K562 (cell line): ENCODE data around the gene OGT. TPM values are rescaled to one million over a fixed set of nuclear protein-coding genes. Genes with fewer than 3 reads are reported as not detected.

Experiments used
- ATF3 ChIP-seq, 2 experiments: fragments of 450-650 bp in 1 of 2; sonication (generic) in 1 of 2; formaldehyde crosslinking in 1 of 2; IDR thresholded peaks in 1 of 2; conservative IDR thresholded peaks in 1 of 2; 2 replicates each; pipeline versions ENCODE4 v1.6.1 to v1.8.1; 2016 to 2023; ENCODE audit warnings: mild to moderate bottlenecking in 2 of 2, moderate library complexity in 2 of 2, inconsistent platforms in 1 of 2, missing genetic modification reagents in 1 of 2
- CBFB ChIP-seq: sonication (generic); formaldehyde crosslinking; IDR thresholded peaks from 2 replicates; pipeline ENCODE4 v1.4.0; 2020; ENCODE audit warnings: mild to moderate bottlenecking, missing genetic modification reagents
- CBX2 ChIP-seq: fragments of 200-600 bp; sonication (generic); IDR thresholded peaks from one replicate; pipeline ENCODE4 v1.6.1; 2012; ENCODE audit warnings: mild to moderate bottlenecking, low read length, inconsistent platforms; ENCODE audit not compliant: insufficient read depth, poor library complexity, severe bottlenecking
- CHD1 ChIP-seq: fragments of 200-600 bp; sonication (generic); IDR thresholded peaks from one replicate; pipeline ENCODE4 v1.6.1; 2012; ENCODE audit warnings: mild to moderate bottlenecking, moderate library complexity, low read length, inconsistent platforms
- EP300 ChIP-seq: IDR thresholded peaks from 2 replicates; pipeline ENCODE4 v1.6.1; 2012; ENCODE audit warnings: low read length, improper control_type of control experiment
- FOXK1 ChIP-seq: sonication (generic); formaldehyde crosslinking; IDR thresholded peaks from 2 replicates; pipeline ENCODE4 v1.8.0; 2022; ENCODE audit warnings: missing genetic modification reagents, mild to moderate bottlenecking, borderline replicate concordance
- KLF13 ChIP-seq: fragments of 450-650 bp; IDR thresholded peaks from 2 replicates; pipeline ENCODE4 v1.6.1; 2016; ENCODE audit warnings: missing genetic modification characterization, low read depth, mild to moderate bottlenecking, missing compliant biosample characterization, moderate library complexity, borderline replicate concordance
- MYC ChIP-seq, 2 experiments: fragments of 250-450 bp in 1 of 2; sonication (Bioruptor Pico) in 1 of 2; IDR thresholded peaks; 2 replicates each; pipeline versions ENCODE4 v1.5.1 to v1.6.1; 2012 to 2021; ENCODE audit warnings: low read depth in 2 of 2, borderline replicate concordance in 1 of 2, improper control_type of control experiment in 1 of 2, low read length in 1 of 2, mild to moderate bottlenecking in 1 of 2, moderate library complexity in 1 of 2
- RBBP5 ChIP-seq: fragments of 200-600 bp; sonication (generic); IDR thresholded peaks from 2 replicates; pipeline ENCODE4 v1.6.1; 2012; ENCODE audit warnings: borderline replicate concordance, mild to moderate bottlenecking, low read length, control low read depth, inconsistent platforms; ENCODE audit not compliant: insufficient read depth, poor library complexity, severe bottlenecking
- RCOR1 ChIP-seq, 2 experiments: IDR thresholded peaks; 2 replicates each; pipeline ENCODE4 v1.6.1; 2012; ENCODE audit warnings: low read depth in 2 of 2, low read length in 2 of 2, borderline replicate concordance in 1 of 2, improper control_type of control experiment in 1 of 2
- RFX5 ChIP-seq: IDR thresholded peaks from 2 replicates; pipeline ENCODE4 v1.6.1; 2011; ENCODE audit warnings: low read depth, mild to moderate bottlenecking, improper control_type of control experiment, low read length
- RHOXF2B ChIP-seq: fragments of 250-450 bp; sonication (Bioruptor Pico); conservative IDR thresholded peaks from 2 replicates; pipeline ENCODE4 v1.5.1; 2021
- SLC30A9 ChIP-seq: fragments of 250-450 bp; sonication (Bioruptor Pico); IDR thresholded peaks from 2 replicates; pipeline ENCODE4 v1.8.0; 2022; ENCODE audit warnings: mild to moderate bottlenecking, moderate library complexity
- STAT5B ChIP-seq: fragments of 250-450 bp; sonication (Bioruptor Pico); IDR thresholded peaks from 2 replicates; pipeline ENCODE4 v1.8.0; 2021; ENCODE audit warnings: mild to moderate bottlenecking, inconsistent platforms
- TAF9B ChIP-seq: fragments of 450-650 bp; IDR thresholded peaks from 2 replicates; pipeline ENCODE4 v1.6.1; 2018; ENCODE audit warnings: mild to moderate bottlenecking; ENCODE audit not compliant: partially characterized antibody
- U2AF1 ChIP-seq: fragments of 200-400 bp; formaldehyde crosslinking; optimal IDR thresholded peaks from 2 replicates; pipeline ENCODE3; 2017; ENCODE audit warnings: mild to moderate bottlenecking, low read depth, low read length, moderate library complexity
- ZBTB17 ChIP-seq: fragments of 450-650 bp; formaldehyde crosslinking; IDR thresholded peaks from 2 replicates; pipeline ENCODE4 v1.4.0; 2020; ENCODE audit warnings: mild to moderate bottlenecking
- ZFP91 ChIP-seq: sonication (generic); formaldehyde crosslinking; IDR thresholded peaks from 2 replicates; pipeline ENCODE4 v1.8.0; 2022; ENCODE audit warnings: mild to moderate bottlenecking, missing genetic modification reagents
- ZNF124 ChIP-seq: sonication (generic); formaldehyde crosslinking; IDR thresholded peaks from 2 replicates; pipeline ENCODE4 v1.8.1; 2022; ENCODE audit warnings: missing genetic modification reagents
- ZNF174 ChIP-seq: fragments of 250-450 bp; sonication (Bioruptor Pico); IDR thresholded peaks from 2 replicates; pipeline ENCODE4 v1.4.0; 2020; ENCODE audit warnings: mild to moderate bottlenecking
- ZNF408 ChIP-seq: fragments of 250-450 bp; sonication (Bioruptor Pico); IDR thresholded peaks from 2 replicates; pipeline ENCODE4 v1.4.0; 2020; ENCODE audit warnings: low read depth, mild to moderate bottlenecking, moderate library complexity
- ZNF561 ChIP-seq: fragments of 450-650 bp; formaldehyde crosslinking; conservative IDR thresholded peaks from 2 replicates; pipeline ENCODE4 v1.4.0; 2020; ENCODE audit warnings: mild to moderate bottlenecking, moderate library complexity
- ZNF764 ChIP-seq: fragments of 250-450 bp; sonication (Bioruptor Pico); IDR thresholded peaks from 2 replicates; pipeline ENCODE4 v1.4.0; 2020; ENCODE audit warnings: low read depth, mild to moderate bottlenecking, moderate library complexity
- polyA plus RNA-seq, 8 experiments: library from polyadenylated mRNA; depleted of rRNA in 4 of 8; stranded (reverse) in 5 of 8; unstranded in 3 of 8; fragments of >200 nt; fragmentation: Nextera tagmentation in 2 of 8; fragmentation: Illumina TruSeq in 1 of 8; extraction: Ambion mirVana in 2 of 8; extraction: Trizol in 1 of 8; gene quantifications; 2 replicates each; pipeline versions ENCODE4 v1.2.1 to v1.2.3, GENCODE V29; 2011 to 2014; ENCODE audit warnings: inconsistent platforms in 1 of 8, missing spikeins in 1 of 8
- total RNA-seq, 7 experiments: library from RNA; depleted of rRNA in 6 of 7; stranded (reverse); fragments of >200 nt in 6 of 7; fragmentation: Illumina TruSeq in 2 of 7; extraction: Trizol in 2 of 7; gene quantifications; 2 replicates each; pipeline versions ENCODE4 v1.2.1 to v1.2.3, GENCODE V29; 2011 to 2021; ENCODE audit warnings: low replicate concordance in 1 of 7

OGT gene
- total and polyA plus RNA-seq, 9 of the 15 experiments (the other 6 are each of a cell fraction or from before 2014, with no cell fraction given), result 38.9 to 347 (median 117) TPM

- TF ChIP-seq ZNF561 (no peak), RFX5 (no peak), ZFP91 (CRISPR knock-in tag) (no peak), FOXK1 (CRISPR knock-in tag) (no peak), CHD1 (peak; percentile 24), EP300 (no peak), U2AF1 (no peak), RHOXF2B (CRISPR knock-in tag) (no peak), MYC (IDR thresholded peaks at IDR 0.05; ENCODE audit: low read depth, low read length) (0 out of 2 replicates have a peak, but pooled peaks have one; percentile 4), MYC (CRISPR knock-in tag; IDR thresholded peaks at IDR 0.05; ENCODE audit: borderline replicate concordance, low read depth) (no peak), STAT5B (CRISPR knock-in tag) (no peak), CBFB (no peak), ZNF764 (CRISPR knock-in tag) (no peak), ZNF124 (CRISPR knock-in tag) (no peak), CBX2 (no peak), RBBP5 (no peak), ZNF174 (CRISPR knock-in tag) (no peak), ATF3 (IDR thresholded peaks at IDR 0.05) (peak; percentile 61; the same call in 1 of the 2 replicates), ATF3 (CRISPR knock-in tag; conservative IDR thresholded peaks at IDR 0.05) (no peak), RCOR1 (IDR thresholded peaks at IDR 0.05; ENCODE audit: borderline replicate concordance in 1 of 2, low read depth in 2 of 2, low read length in 2 of 2) (no peak), KLF13 (tag) (no peak), SLC30A9 (no peak), ZNF408 (CRISPR knock-in tag) (no peak), ZBTB17 (CRISPR knock-in tag) (no peak), TAF9B (no peak)
Observed at GRCh38 chrX:71533516-71533850, 579 bp downstream of the OGT start (continued).
